ENCODE data around the gene MT2A.

- TF ChIP-seq POLR2A (IDR thresholded peaks at IDR 0.05; ENCODE audit: low read depth, low read length) (no peak), CTCF (conservative IDR thresholded peaks at IDR 0.05; ENCODE audit: low read depth, low read length) (no peak), CEBPB (IDR thresholded peaks at IDR 0.05; ENCODE audit: low read depth, low read length) (no peak), RFX5 (IDR thresholded peaks at IDR 0.05; ENCODE audit: low read depth, low read length) (no peak), NFE2L2 (IDR thresholded peaks at IDR 0.05; ENCODE audit: low read depth, low read length) (no peak), RAD21 (IDR thresholded peaks at IDR 0.05; ENCODE audit: low read length) (no peak), FOS (IDR thresholded peaks at IDR 0.05; ENCODE audit: low read depth, low read length) (no peak), SMC3 (IDR thresholded peaks at IDR 0.05; ENCODE audit: low read depth, low read length) (no peak), USF2 (IDR thresholded peaks at IDR 0.05; ENCODE audit: low read depth, low read length) (no peak), BHLHE40 (IDR thresholded peaks at IDR 0.05; ENCODE audit: low read depth, low read length) (no peak), CHD1 (IDR thresholded peaks at IDR 0.05; ENCODE audit: low read depth, low read length) (no peak), RCOR1 (IDR thresholded peaks at IDR 0.05; ENCODE audit: insufficient replicate concordance, low read length) (no peak)
Observed at GRCh38 chr16:56633535-56633934, 25.2 kb downstream of the MT2A start.
